K562 (cell line): ENCODE results near the gene ODR4. TPM values are rescaled to one million over a fixed set of nuclear protein-coding genes. Genes with fewer than 3 reads are reported as not detected.

Source experiments
- CBX1 ChIP-seq: sonication (generic); IDR thresholded peaks from 2 replicates; pipeline ENCODE4 v1.6.1; 2016; ENCODE audit warnings: antibody characterized with exemption, low read depth, mild to moderate bottlenecking
- DIDO1 ChIP-seq: fragments of 450-650 bp; IDR thresholded peaks from 2 replicates; pipeline ENCODE4 v1.6.1; 2016; ENCODE audit warnings: low read depth, missing biosample characterization, missing genetic modification characterization
- MTA1 ChIP-seq: fragments of 450-650 bp; IDR thresholded peaks from 2 replicates; pipeline ENCODE4 v1.6.1; 2017; ENCODE audit warnings: borderline replicate concordance
- NR4A1 ChIP-seq, 2 experiments: fragments of 250-450 bp in 1 of 2; fragments of 450-650 bp in 1 of 2; sonication (Bioruptor Pico) in 1 of 2; IDR thresholded peaks; 2 replicates each; pipeline versions ENCODE4 v1.4.0 to v1.6.1; 2016 to 2020; ENCODE audit warnings: mild to moderate bottlenecking in 2 of 2, missing compliant biosample characterization in 1 of 2, missing genetic modification characterization in 1 of 2, moderate library complexity in 1 of 2
- RFX5 ChIP-seq: IDR thresholded peaks from 2 replicates; pipeline ENCODE4 v1.6.1; 2011; ENCODE audit warnings: low read depth, mild to moderate bottlenecking, improper control_type of control experiment, low read length
- XRCC5 ChIP-seq: fragments of 200-400 bp; formaldehyde crosslinking; IDR thresholded peaks from 2 replicates; pipeline ENCODE4 v1.6.1; 2017; ENCODE audit warnings: low read depth, mild to moderate bottlenecking, low read length
- polyA plus RNA-seq, 8 experiments: library from polyadenylated mRNA; depleted of rRNA in 4 of 8; stranded (reverse) in 5 of 8; unstranded in 3 of 8; fragments of >200 nt; fragmentation: Nextera tagmentation in 2 of 8; fragmentation: Illumina TruSeq in 1 of 8; extraction: Ambion mirVana in 2 of 8; extraction: Trizol in 1 of 8; gene quantifications; 2 replicates each; pipeline versions ENCODE4 v1.2.1 to v1.2.3, GENCODE V29; 2011 to 2014; ENCODE audit warnings: inconsistent platforms in 1 of 8, missing spikeins in 1 of 8
- total RNA-seq, 7 experiments: library from RNA; depleted of rRNA in 6 of 7; stranded (reverse); fragments of >200 nt in 6 of 7; fragmentation: Illumina TruSeq in 2 of 7; extraction: Trizol in 2 of 7; gene quantifications; 2 replicates each; pipeline versions ENCODE4 v1.2.1 to v1.2.3, GENCODE V29; 2011 to 2021; ENCODE audit warnings: low replicate concordance in 1 of 7
- TF ChIP-seq, protein P1 (sequence below), 3 experiments: fragments of 200-800 bp in 1 of 3; fragments of 250-450 bp in 1 of 3; fragments of 450-650 bp in 1 of 3; sonication (Bioruptor Pico) in 1 of 3; sonication (Bioruptor generic) in 1 of 3; formaldehyde crosslinking in 1 of 3; IDR thresholded peaks; 2 replicates each; pipeline versions ENCODE4 v1.6.1 to v1.8.0; 2016 to 2022; ENCODE audit warnings: mild to moderate bottlenecking in 2 of 3, missing genetic modification characterization in 2 of 3, missing compliant biosample characterization in 1 of 3, moderate library complexity in 1 of 3
- TF ChIP-seq, protein P2 (sequence below), 2 experiments: fragments of 450-650 bp; IDR thresholded peaks; 2 replicates each; pipeline ENCODE4 v1.6.1; 2016; ENCODE audit warnings: mild to moderate bottlenecking in 2 of 2, borderline replicate concordance in 1 of 2, low read depth in 1 of 2, moderate library complexity in 1 of 2
- TF ChIP-seq, protein P3 (sequence below): fragments of 450-650 bp; IDR thresholded peaks from 2 replicates; pipeline ENCODE4 v1.6.1; 2017; ENCODE audit warnings: mild to moderate bottlenecking, moderate library complexity
- TF ChIP-seq, protein P4 (sequence below): fragments of 450-650 bp; formaldehyde crosslinking; IDR thresholded peaks from 2 replicates; pipeline ENCODE4 v1.4.0; 2022; ENCODE audit warnings: missing genetic modification characterization

The ODR4 gene
- total and polyA plus RNA-seq, 9 of the 15 experiments (the other 6 are each of a cell fraction or from before 2014, with no cell fraction given), result 23.1 to 63.9 (median 44.1) TPM

DNA sequence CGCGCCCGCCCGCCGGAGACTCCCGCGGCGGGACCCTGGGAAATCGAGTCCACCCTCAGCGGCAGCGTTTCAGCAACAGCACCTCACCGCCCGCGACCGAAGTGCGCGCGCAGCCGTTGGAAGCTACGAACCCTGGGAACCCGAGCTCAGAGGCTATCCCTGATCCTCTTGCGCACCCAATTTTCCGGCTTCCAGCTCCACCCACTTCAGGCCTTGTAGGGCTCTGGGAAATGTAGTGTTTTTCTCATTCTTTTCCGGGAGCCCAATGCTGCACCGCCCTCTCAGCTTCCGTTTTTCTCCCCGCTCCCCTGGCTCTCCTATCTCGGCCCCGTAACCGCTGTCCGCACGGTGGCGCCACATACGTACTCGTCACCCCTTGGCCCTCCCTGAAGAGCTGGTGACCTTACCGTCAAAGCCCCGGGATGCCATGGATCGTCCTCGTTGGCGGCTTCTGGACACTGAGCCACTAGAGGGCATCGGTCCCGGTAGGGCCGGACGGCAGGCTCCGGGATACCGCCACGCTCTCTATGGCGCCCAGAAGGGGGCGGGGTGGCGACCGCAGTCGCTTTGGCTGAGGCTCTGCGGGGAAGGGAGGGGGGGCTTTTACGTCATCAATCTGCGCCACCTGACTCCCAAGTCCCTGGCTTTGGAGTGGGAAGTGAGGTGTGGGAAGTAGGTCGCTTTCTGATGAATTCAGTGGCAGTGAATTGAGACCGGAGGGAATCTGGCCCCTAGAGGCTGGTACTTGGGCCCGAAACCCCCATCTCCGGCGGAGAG, at the start of gene ODR4, which contains the start of gene TPR (continued):
- peak; percentile 75; the same call in 1 of the 2 replicates for TF ChIP-seq NR4A1 (CRISPR knock-in tag; IDR thresholded peaks at IDR 0.05)
- TF ChIP-seq NR4A1 (tag; IDR thresholded peaks at IDR 0.05), result peak; percentile 83
- 0 out of 2 replicates have a peak, but pooled peaks have one; percentile 49 for TF ChIP-seq RFX5
- peak; percentile 97 for TF ChIP-seq XRCC5
- TF ChIP-seq, protein P1, sequence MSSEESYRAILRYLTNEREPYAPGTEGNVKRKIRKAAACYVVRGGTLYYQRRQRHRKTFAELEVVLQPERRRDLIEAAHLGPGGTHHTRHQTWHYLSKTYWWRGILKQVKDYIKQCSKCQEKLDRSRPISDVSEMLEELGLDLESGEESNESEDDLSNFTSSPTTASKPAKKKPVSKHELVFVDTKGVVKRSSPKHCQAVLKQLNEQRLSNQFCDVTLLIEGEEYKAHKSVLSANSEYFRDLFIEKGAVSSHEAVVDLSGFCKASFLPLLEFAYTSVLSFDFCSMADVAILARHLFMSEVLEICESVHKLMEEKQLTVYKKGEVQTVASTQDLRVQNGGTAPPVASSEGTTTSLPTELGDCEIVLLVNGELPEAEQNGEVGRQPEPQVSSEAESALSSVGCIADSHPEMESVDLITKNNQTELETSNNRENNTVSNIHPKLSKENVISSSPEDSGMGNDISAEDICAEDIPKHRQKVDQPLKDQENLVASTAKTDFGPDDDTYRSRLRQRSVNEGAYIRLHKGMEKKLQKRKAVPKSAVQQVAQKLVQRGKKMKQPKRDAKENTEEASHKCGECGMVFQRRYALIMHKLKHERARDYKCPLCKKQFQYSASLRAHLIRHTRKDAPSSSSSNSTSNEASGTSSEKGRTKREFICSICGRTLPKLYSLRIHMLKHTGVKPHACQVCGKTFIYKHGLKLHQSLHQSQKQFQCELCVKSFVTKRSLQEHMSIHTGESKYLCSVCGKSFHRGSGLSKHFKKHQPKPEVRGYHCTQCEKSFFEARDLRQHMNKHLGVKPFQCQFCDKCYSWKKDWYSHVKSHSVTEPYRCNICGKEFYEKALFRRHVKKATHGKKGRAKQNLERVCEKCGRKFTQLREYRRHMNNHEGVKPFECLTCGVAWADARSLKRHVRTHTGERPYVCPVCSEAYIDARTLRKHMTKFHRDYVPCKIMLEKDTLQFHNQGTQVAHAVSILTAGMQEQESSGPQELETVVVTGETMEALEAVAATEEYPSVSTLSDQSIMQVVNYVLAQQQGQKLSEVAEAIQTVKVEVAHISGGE (CRISPR knock-in tag; IDR thresholded peaks at IDR 0.05), result peak in 2 of 3 experiments; percentile 40 to 92; a peak in 2 of 6 replicates
- TF ChIP-seq, protein P2, sequence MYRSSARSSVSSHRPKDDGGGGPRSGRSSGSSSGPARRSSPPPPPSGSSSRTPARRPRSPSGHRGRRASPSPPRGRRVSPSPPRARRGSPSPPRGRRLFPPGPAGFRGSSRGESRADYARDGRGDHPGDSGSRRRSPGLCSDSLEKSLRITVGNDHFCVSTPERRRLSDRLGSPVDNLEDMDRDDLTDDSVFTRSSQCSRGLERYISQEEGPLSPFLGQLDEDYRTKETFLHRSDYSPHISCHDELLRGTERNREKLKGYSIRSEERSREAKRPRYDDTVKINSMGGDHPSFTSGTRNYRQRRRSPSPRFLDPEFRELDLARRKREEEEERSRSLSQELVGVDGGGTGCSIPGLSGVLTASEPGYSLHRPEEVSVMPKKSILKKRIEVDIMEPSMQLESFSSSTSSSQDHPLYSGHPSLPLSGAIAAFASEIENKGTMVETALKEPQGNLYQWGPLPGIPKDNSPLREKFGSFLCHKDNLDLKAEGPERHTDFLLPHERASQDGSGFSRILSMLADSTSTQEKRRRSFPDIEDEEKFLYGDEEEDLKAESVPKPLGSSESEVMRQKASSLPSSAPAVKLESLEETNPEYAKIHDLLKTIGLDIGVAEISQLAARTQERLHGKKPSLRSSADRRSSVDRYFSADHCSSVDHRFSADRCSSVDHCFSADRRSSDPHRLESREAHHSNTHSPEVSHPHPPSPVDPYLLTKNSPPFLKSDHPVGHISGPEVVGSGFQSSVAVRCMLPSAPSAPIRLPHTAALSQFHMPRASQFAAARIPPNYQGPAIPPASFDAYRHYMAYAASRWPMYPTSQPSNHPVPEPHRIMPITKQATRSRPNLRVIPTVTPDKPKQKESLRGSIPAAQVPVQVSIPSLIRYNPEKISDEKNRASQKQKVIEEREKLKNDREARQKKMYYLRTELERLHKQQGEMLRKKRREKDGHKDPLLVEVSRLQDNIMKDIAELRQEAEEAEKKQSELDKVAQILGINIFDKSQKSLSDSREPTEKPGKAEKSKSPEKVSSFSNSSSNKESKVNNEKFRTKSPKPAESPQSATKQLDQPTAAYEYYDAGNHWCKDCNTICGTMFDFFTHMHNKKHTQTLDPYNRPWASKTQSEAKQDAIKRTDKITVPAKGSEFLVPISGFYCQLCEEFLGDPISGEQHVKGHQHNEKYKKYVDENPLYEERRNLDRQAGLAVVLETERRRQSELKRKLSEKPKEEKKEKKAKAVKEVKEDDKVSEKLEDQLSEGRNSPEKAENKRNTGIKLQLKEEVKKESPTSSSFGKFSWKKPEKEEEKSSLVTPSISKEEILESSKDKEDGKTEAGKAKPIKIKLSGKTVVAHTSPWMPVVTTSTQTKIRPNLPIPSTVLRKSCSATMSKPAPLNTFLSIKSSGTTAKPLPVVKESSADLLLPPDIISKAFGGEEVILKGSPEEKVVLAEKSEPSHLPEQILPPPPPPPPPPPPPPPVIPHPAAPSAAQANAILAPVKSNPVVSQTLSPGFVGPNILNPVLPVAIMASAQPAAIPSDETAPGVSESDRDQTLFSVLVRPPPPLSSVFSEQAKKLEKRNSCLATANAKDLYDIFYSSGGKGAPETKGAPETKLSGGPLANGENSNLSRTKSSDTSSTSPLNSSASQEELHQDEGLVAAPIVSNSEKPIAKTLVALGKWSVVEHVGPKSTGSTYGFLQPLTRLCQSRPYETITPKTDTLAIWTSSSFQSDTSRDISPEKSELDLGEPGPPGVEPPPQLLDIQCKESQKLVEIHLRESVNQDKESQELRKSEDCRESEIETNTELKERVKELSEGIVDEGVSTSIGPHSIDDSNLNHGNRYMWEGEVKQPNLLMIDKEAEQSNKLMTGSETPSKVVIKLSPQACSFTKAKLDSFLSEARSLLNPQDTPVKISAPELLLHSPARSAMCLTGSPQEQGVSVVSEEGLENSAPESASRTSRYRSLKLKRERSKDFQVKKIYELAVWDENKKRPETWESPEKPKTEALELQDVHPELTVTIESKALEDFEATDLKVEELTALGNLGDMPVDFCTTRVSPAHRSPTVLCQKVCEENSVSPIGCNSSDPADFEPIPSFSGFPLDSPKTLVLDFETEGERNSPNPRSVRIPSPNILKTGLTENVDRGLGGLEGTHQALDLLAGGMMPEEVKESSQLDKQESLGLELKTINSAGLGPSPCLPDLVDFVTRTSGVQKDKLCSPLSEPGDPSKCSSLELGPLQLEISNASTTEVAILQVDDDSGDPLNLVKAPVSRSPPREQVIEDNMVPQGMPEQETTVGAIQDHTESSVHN (IDR thresholded peaks at IDR 0.05; ENCODE audit: borderline replicate concordance in 1 of 2, low read depth in 1 of 2), result peak in 1 of 2 experiments; percentile 40; a peak in 1 of 4 replicates
- TF ChIP-seq CBX1, result peak; percentile 71
- TF ChIP-seq, protein P3, sequence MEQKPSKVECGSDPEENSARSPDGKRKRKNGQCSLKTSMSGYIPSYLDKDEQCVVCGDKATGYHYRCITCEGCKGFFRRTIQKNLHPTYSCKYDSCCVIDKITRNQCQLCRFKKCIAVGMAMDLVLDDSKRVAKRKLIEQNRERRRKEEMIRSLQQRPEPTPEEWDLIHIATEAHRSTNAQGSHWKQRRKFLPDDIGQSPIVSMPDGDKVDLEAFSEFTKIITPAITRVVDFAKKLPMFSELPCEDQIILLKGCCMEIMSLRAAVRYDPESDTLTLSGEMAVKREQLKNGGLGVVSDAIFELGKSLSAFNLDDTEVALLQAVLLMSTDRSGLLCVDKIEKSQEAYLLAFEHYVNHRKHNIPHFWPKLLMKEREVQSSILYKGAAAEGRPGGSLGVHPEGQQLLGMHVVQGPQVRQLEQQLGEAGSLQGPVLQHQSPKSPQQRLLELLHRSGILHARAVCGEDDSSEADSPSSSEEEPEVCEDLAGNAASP, result no peak
- TF ChIP-seq DIDO1 (tag), result peak; percentile 88
- TF ChIP-seq, protein P4, sequence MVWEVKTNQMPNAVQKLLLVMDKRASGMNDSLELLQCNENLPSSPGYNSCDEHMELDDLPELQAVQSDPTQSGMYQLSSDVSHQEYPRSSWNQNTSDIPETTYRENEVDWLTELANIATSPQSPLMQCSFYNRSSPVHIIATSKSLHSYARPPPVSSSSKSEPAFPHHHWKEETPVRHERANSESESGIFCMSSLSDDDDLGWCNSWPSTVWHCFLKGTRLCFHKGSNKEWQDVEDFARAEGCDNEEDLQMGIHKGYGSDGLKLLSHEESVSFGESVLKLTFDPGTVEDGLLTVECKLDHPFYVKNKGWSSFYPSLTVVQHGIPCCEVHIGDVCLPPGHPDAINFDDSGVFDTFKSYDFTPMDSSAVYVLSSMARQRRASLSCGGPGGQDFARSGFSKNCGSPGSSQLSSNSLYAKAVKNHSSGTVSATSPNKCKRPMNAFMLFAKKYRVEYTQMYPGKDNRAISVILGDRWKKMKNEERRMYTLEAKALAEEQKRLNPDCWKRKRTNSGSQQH (CRISPR knock-in tag), result peak; percentile 80; the same call in 1 of the 2 replicates
- peak; percentile 99 for TF ChIP-seq MTA1
